GM06990 (cell line): Measurements from ENCODE around the gene BNC2.

Source experiments
- DNase-seq: peaks from one replicate; pipeline ENCODE4 v3.0.0-alpha.2; 2011; ENCODE audit not compliant: insufficient read length; ENCODE audit errors: extremely low read depth
- H3K27me3 ChIP-seq: replicated peaks from 2 replicates; pipeline ENCODE4 v1.6.0; 2011; ENCODE audit warnings: low read length; ENCODE audit not compliant: control insufficient read depth, insufficient read depth
- H3K36me3 ChIP-seq: 2 replicates; pipeline ENCODE4 v1.5.1; 2011; ENCODE audit warnings: low read length; ENCODE audit not compliant: control insufficient read depth, insufficient read depth
- H3K4me3 ChIP-seq: replicated peaks from 2 replicates; pipeline ENCODE4 v1.5.1; 2011; ENCODE audit warnings: low read depth, mild to moderate bottlenecking, control low read depth, low read length
- CTCF ChIP-seq: IDR thresholded peaks from 2 replicates; pipeline ENCODE4 v1.5.1; 2011; ENCODE audit warnings: low read length, control low read depth, mild to moderate bottlenecking, inconsistent platforms; ENCODE audit not compliant: insufficient read depth, poor library complexity, severe bottlenecking

Gene BNC2

DNA sequence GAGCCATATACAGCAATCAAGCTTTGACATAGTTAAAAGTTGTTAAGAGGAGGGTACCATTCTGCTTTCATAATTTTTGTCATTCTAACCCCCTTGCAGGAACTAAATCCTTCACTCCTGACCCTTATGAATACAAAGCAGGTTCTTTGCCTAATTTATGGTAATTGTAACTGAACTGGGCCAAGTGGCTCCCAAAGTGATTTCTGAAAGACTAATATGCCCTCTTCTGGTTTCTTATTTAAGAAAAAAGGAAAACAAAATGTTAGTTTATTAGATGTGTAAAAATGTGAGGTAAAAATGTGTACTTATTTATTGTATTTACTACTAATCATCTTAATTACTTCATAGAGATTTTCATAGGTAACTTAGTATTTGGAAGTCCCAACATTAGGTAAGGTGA lies 268.5 kb downstream of the BNC2 start:
- Histone ChIP-seq H3K36me3 (no peaks in the 10 kb centered on the region), H3K27me3 (no peaks in the 10 kb centered on the region), H3K4me3 (no peak overlapping the region)
- no peak for DNase-seq
- no peak for TF ChIP-seq CTCF

- no peaks in the 10 kb centered on the region for H3K27me3 ChIP-seq
- DNase-seq: no peak
- no peak for TF ChIP-seq CTCF
- no peak overlapping the region for H3K4me3 ChIP-seq
- H3K36me3 ChIP-seq: no peaks in the 10 kb centered on the region
Observed at GRCh38 chr9:16598316-16598715, 272.2 kb downstream of the BNC2 start.

DNA sequence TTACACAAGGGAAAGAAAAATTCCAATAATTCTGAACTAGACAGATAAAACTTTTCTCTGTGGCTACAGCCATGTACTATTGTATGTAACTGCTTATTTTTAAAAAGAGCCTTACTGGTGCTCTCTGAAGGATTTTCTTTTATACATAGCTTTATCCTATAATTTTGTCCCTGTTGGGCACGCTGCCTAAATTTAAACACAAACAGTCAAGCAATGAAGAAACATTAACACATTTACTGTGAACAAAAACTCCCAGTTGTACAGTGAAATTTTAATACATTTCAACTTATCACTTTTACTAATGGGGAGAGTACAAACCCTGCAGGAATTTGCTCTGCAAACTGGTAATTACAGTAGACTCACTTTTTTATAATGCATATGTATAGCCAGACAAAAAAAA lies 273.3 kb downstream of the BNC2 start:
- Histone ChIP-seq H3K27me3 (no peaks in the 10 kb centered on the region), H3K4me3 (no peak overlapping the region), H3K36me3 (no peaks in the 10 kb centered on the region)
- no peak for DNase-seq
- no peak for TF ChIP-seq CTCF

DNA sequence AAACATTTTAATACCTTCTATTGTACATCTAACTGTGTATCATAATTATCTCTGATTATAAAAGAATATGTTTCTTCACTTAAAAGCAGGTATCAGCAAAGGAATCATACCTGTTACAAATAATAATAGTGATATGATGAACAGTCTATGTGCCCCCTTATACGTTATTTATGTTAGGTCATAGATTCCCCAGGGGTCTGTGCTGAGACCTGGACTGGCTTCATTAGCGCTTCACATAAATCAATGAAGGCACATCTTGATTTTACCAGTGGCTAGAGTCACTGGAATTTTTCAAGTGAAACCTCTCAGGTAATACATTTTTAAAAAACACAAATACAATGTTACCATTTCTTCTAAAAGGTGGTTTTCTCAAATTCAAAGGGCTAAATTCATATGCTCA lies 275.2 kb downstream of the BNC2 start:
- no peak for DNase-seq
- no peak for TF ChIP-seq CTCF
- H3K27me3 ChIP-seq: no peaks in the 10 kb centered on the region
- no peak overlapping the region for H3K4me3 ChIP-seq
- H3K36me3 ChIP-seq: no peaks in the 10 kb centered on the region

GRCh38 chr9:16594787-16595186 lies 275.7 kb downstream of the BNC2 start:
- no peaks in the 10 kb centered on the region for H3K36me3 ChIP-seq
- no peak for TF ChIP-seq CTCF
- H3K27me3 ChIP-seq: no peaks in the 10 kb centered on the region
- DNase-seq: no peak
- no peak overlapping the region for H3K4me3 ChIP-seq

- TF ChIP-seq CTCF: no peak
- H3K4me3 ChIP-seq: no peak overlapping the region
- no peaks in the 10 kb centered on the region for H3K27me3 ChIP-seq
- DNase-seq: no peak
- no peaks in the 10 kb centered on the region for H3K36me3 ChIP-seq
Observed at GRCh38 chr9:16593746-16594145, 276.7 kb downstream of the BNC2 start.
